K562 (cell line): Measurements from ENCODE around the gene ZNF616. TPM values are rescaled to one million over a fixed set of nuclear protein-coding genes. Genes with fewer than 3 reads are reported as not detected.

Experiments
- ARID1B ChIP-seq: fragments of 450-650 bp; IDR thresholded peaks from 2 replicates; pipeline ENCODE4 v1.6.1; 2016; ENCODE audit warnings: antibody characterized with exemption, mild to moderate bottlenecking, inconsistent platforms
- ARID3A ChIP-seq: IDR thresholded peaks from 2 replicates; pipeline ENCODE4 v1.6.1; 2012; ENCODE audit warnings: low read depth, low read length, improper control_type of control experiment, borderline replicate concordance
- EP300 ChIP-seq: IDR thresholded peaks from 2 replicates; pipeline ENCODE4 v1.6.1; 2012; ENCODE audit warnings: low read length, improper control_type of control experiment
- FUS ChIP-seq: fragments of 200-400 bp; formaldehyde crosslinking; optimal IDR thresholded peaks from 2 replicates; pipeline ENCODE3; 2017; ENCODE audit warnings: low read depth, low read length
- KAT2B ChIP-seq: IDR thresholded peaks from one replicate; pipeline ENCODE4 v1.6.1; 2012; ENCODE audit warnings: low read depth, mild to moderate bottlenecking, control low read depth, inconsistent platforms, low read length, moderate library complexity
- LARP7 ChIP-seq: fragments of 450-650 bp; IDR thresholded peaks from 2 replicates; pipeline ENCODE4 v1.6.1; 2016
- MAFK ChIP-seq: IDR thresholded peaks from 2 replicates; pipeline ENCODE4 v1.6.1; 2011; ENCODE audit warnings: low read length, improper control_type of control experiment
- MCM3 ChIP-seq: fragments of 450-650 bp; IDR thresholded peaks from 2 replicates; pipeline ENCODE4 v1.6.1; 2016
- MCM7 ChIP-seq, 2 experiments: fragments of 450-650 bp; IDR thresholded peaks; 2 replicates each; pipeline ENCODE4 v1.6.1; 2016 to 2018
- MXI1 ChIP-seq: IDR thresholded peaks from 2 replicates; pipeline ENCODE4 v1.6.1; 2011; ENCODE audit warnings: low read depth, mild to moderate bottlenecking, improper control_type of control experiment, low read length
- NELFE ChIP-seq: IDR thresholded peaks from 2 replicates; pipeline ENCODE4 v1.6.1; 2011; ENCODE audit warnings: mild to moderate bottlenecking; ENCODE audit not compliant: insufficient read depth, insufficient read length
- POLR2AphosphoS5 ChIP-seq: IDR thresholded peaks from 2 replicates; pipeline ENCODE4 v1.6.1; 2011; ENCODE audit warnings: mild to moderate bottlenecking, low read depth, low read length, moderate library complexity; ENCODE audit not compliant: control insufficient read depth, insufficient read depth
- SAFB2 ChIP-seq: fragments of 200-400 bp; formaldehyde crosslinking; IDR thresholded peaks from 2 replicates; pipeline ENCODE4 v1.6.1; 2018; ENCODE audit warnings: borderline replicate concordance, low read length, low read depth, moderate library complexity; ENCODE audit not compliant: severe bottlenecking
- TCF7L2 ChIP-seq: fragments of 150-350 bp; IDR thresholded peaks from 2 replicates; pipeline ENCODE4 v1.6.1; 2016; ENCODE audit warnings: low read depth, mild to moderate bottlenecking, low read length, moderate library complexity
- USF2 ChIP-seq: sonication (generic); formaldehyde crosslinking; IDR thresholded peaks from 2 replicates; pipeline ENCODE4 v1.5.0; 2020; ENCODE audit warnings: missing genetic modification reagents
- ZNF217 ChIP-seq: sonication (generic); formaldehyde crosslinking; IDR thresholded peaks from 2 replicates; pipeline ENCODE4 v1.8.0; 2022; ENCODE audit warnings: mild to moderate bottlenecking, missing genetic modification reagents
- ZNF407 ChIP-seq: fragments of 450-650 bp; IDR thresholded peaks from 2 replicates; pipeline ENCODE4 v1.6.1; 2016; ENCODE audit warnings: low read depth
- ZNF511 ChIP-seq: sonication (generic); formaldehyde crosslinking; IDR thresholded peaks from 2 replicates; pipeline ENCODE4 v1.8.0; 2022; ENCODE audit warnings: mild to moderate bottlenecking, missing genetic modification reagents
- polyA plus RNA-seq, 8 experiments: library from polyadenylated mRNA; depleted of rRNA in 4 of 8; stranded (reverse) in 5 of 8; unstranded in 3 of 8; fragments of >200 nt; fragmentation: Nextera tagmentation in 2 of 8; fragmentation: Illumina TruSeq in 1 of 8; extraction: Ambion mirVana in 2 of 8; extraction: Trizol in 1 of 8; gene quantifications; 2 replicates each; pipeline versions ENCODE4 v1.2.1 to v1.2.3, GENCODE V29; 2011 to 2014; ENCODE audit warnings: inconsistent platforms in 1 of 8, missing spikeins in 1 of 8
- total RNA-seq, 7 experiments: library from RNA; depleted of rRNA in 6 of 7; stranded (reverse); fragments of >200 nt in 6 of 7; fragmentation: Illumina TruSeq in 2 of 7; extraction: Trizol in 2 of 7; gene quantifications; 2 replicates each; pipeline versions ENCODE4 v1.2.1 to v1.2.3, GENCODE V29; 2011 to 2021; ENCODE audit warnings: low replicate concordance in 1 of 7

The ZNF616 gene
- total and polyA plus RNA-seq, 9 of the 15 experiments (the other 6 are each of a cell fraction or from before 2014, with no cell fraction given), result 3.4 to 13.0 (median 6.7) TPM

- TF ChIP-seq ZNF407 (peak; percentile 48), MCM7 (IDR thresholded peaks at IDR 0.05) (no peak), MAFK (no peak), ZNF511 (CRISPR knock-in tag) (peak; percentile 41; the same call in 1 of the 2 replicates), LARP7 (no peak), POLR2AphosphoS5 (peak; percentile 81), ARID1B (peak; percentile 22; the same call in 1 of the 2 replicates), NELFE (no peak), FUS (no peak), MXI1 (no peak), MCM3 (no peak), USF2 (no peak), SAFB2 (no peak), ZNF217 (CRISPR knock-in tag) (no peak), ARID3A (no peak), TCF7L2 (no peak), EP300 (peak; percentile 10; the same call in 1 of the 2 replicates), KAT2B (no peak)
These were observed at the start of gene ZNF616 (continued) for GRCh38 chr19:52139252-52140031.
